A673 (cell line): Measurements from ENCODE around the gene OCLN. TPM values are rescaled to one million over a fixed set of nuclear protein-coding genes. Genes with fewer than 3 reads are reported as not detected.
"Not testable (repeated sequence)": the region's sequence is repeated elsewhere in the genome, so short reads cannot be mapped to it uniquely, and the experiment has no call there.

Source experiments
- BruUV-seq: library from RNA; stranded (reverse); fragments of 400-500 nt; replicated peaks from 2 replicates; lab custom pipeline; 2021; lab: Mats Ljungman, UMichigan
- CTCF ChIA-PET: fragments of 300-600 bp; sonication (Branson Sonifier 250); formaldehyde crosslinking; loops from one replicate; lab custom pipeline; 2022; ENCODE audit warnings: antibody characterized with exemption; lab: Charles Lee
- POLR2A ChIA-PET: fragments of 300-600 bp; sonication (Branson Sonifier 250); formaldehyde crosslinking; loops from one replicate; lab custom pipeline; 2022; ENCODE audit warnings: antibody characterized with exemption; ENCODE audit not compliant: low non-redundant PET; lab: Charles Lee
- DNase-seq: peaks from one replicate; pipeline ENCODE4 v3.0.0-alpha.2; 2015; ENCODE audit warnings: low spot score
- H3K27ac ChIP-seq: fragments of 200-600 bp; sonication (generic); 2 replicates; pipeline ENCODE4 v1.5.1; 2016; ENCODE audit warnings: mixed run types, low read depth, mild to moderate bottlenecking, mixed read lengths, antibody characterized with exemption, low read length; ENCODE audit not compliant: poor library complexity, severe bottlenecking
- H3K27me3 ChIP-seq: fragments of 200-600 bp; sonication (generic); replicated peaks from 2 replicates; pipeline ENCODE4 v1.6.1; 2017; ENCODE audit warnings: mixed run types, low read depth, mild to moderate bottlenecking, mixed read lengths, antibody characterized with exemption, low read length; ENCODE audit not compliant: insufficient read depth, poor library complexity
- H3K36me3 ChIP-seq: fragments of 200-600 bp; sonication (generic); 2 replicates; pipeline ENCODE4 v1.6.1; 2016; ENCODE audit warnings: mixed run types, mild to moderate bottlenecking, mixed read lengths, antibody characterized with exemption, low read length; ENCODE audit not compliant: insufficient read depth, poor library complexity, severe bottlenecking
- H3K4me1 ChIP-seq: fragments of 200-600 bp; sonication (generic); 2 replicates; pipeline ENCODE4 v1.6.1; 2017; ENCODE audit warnings: mixed run types, mild to moderate bottlenecking, mixed read lengths, antibody characterized with exemption, low read length; ENCODE audit not compliant: insufficient read depth, poor library complexity, severe bottlenecking
- H3K4me3 ChIP-seq: fragments of 200-600 bp; sonication (generic); 2 replicates; pipeline ENCODE4 v1.5.1; 2016; ENCODE audit warnings: low read depth, mixed run types, mild to moderate bottlenecking, mixed read lengths, low read length; ENCODE audit not compliant: poor library complexity, severe bottlenecking
- H3K9me3 ChIP-seq: fragments of 200-600 bp; sonication (generic); 2 replicates; pipeline ENCODE4 v1.6.1; 2016; ENCODE audit warnings: mixed run types, low read depth, mild to moderate bottlenecking, mixed read lengths, antibody characterized with exemption, low read length; ENCODE audit not compliant: poor library complexity, severe bottlenecking
- EZH2 ChIP-seq: fragments of 200-600 bp; sonication (generic); IDR thresholded peaks from 2 replicates; pipeline ENCODE4 v1.6.1; 2017; ENCODE audit warnings: borderline replicate concordance, low read depth, mild to moderate bottlenecking, mixed read lengths, antibody characterized with exemption, low read length; ENCODE audit not compliant: poor library complexity, severe bottlenecking
- intact Hi-C: fragments of 100-400 bp; cut with micrococcal nuclease; formaldehyde crosslinking; loops from one replicate; pipeline ENCODE4 v1.10.0; 2022; ENCODE audit not compliant: unreplicated experiment
- total RNA-seq: library from RNA; stranded (reverse); gene quantifications from 2 replicates; pipeline ENCODE4 v1.2.3, GENCODE V29; 2021
- TF ChIP-seq, protein P1 (sequence below): fragments of 300-800, 200-600 bp; sonication (generic); conservative IDR thresholded peaks from 2 replicates; pipeline ENCODE4 v1.5.1; 2017; ENCODE audit warnings: low read depth, mild to moderate bottlenecking, antibody characterized with exemption, low read length, moderate library complexity, mixed read lengths

The OCLN gene
- total RNA-seq, 1 experiment from 2014 or later, result 14.1 TPM

GRCh38 chr5:69454460-69455249 lies 37.9 kb upstream of the OCLN start:
- Histone ChIP-seq H3K4me3 (no peak overlapping the region), H3K27me3 (no peaks in the 10 kb centered on the region), H3K4me1 (no peaks in the 10 kb centered on the region), H3K27ac (no peak overlapping the region), H3K36me3 (no peaks in the 10 kb centered on the region), H3K9me3 (no peaks in the 10 kb centered on the region)
- intact Hi-C loops, result no loop called here
- no peak for DNase-seq
- CTCF ChIA-PET, result no interaction called here
- POLR2A ChIA-PET, result no interaction called here
- TF ChIP-seq EZH2, result no peak
- TF ChIP-seq, protein P1, sequence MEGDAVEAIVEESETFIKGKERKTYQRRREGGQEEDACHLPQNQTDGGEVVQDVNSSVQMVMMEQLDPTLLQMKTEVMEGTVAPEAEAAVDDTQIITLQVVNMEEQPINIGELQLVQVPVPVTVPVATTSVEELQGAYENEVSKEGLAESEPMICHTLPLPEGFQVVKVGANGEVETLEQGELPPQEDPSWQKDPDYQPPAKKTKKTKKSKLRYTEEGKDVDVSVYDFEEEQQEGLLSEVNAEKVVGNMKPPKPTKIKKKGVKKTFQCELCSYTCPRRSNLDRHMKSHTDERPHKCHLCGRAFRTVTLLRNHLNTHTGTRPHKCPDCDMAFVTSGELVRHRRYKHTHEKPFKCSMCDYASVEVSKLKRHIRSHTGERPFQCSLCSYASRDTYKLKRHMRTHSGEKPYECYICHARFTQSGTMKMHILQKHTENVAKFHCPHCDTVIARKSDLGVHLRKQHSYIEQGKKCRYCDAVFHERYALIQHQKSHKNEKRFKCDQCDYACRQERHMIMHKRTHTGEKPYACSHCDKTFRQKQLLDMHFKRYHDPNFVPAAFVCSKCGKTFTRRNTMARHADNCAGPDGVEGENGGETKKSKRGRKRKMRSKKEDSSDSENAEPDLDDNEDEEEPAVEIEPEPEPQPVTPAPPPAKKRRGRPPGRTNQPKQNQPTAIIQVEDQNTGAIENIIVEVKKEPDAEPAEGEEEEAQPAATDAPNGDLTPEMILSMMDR, result no peak
- no TSS peak for BruUV-seq

DNA sequence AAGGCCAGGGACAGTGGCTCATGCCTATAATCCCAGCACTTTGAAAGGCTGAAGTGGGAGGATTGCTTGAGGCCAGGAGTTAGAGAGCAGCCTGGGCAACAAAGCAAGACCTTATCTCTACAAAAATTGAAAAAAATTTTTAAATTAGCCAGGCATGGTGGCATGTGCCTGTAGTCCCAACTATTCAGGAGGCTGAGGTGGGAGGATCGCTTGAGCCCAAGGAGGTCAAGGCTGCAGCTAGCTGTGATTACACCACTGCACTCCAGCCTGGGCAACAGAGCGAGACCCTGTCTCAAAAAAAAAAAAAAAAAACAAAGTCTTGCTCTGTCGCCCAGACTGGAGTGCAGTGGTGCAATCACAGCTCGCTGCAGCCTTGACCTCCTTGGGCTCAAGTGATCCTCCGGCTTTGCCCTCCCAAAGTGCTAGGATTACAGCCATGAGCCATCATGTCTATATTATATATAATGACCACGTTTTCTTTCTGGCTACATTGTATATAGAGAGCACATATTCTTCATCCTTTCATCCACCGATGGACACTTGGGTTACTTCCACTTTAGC lies 37.1 kb upstream of the OCLN start:
- DNase-seq, BruUV-seq, H3K9me3 ChIP-seq, H3K36me3 ChIP-seq, H3K4me1 ChIP-seq, H3K27me3 ChIP-seq, H3K4me3 ChIP-seq, CTCF ChIA-PET, intact Hi-C loops, H3K27ac ChIP-seq, POLR2A ChIA-PET: not testable (repeated sequence)

GRCh38 chr5:69462170-69462569 lies 30.4 kb upstream of the OCLN start:
- TF ChIP-seq, protein P1, result no peak
- TF ChIP-seq EZH2, result no peak
- H3K36me3 ChIP-seq, result no peaks in the 10 kb centered on the region
- CTCF ChIA-PET, result no interaction called here
- H3K27me3 ChIP-seq, result no peaks in the 10 kb centered on the region
- no peaks in the 10 kb centered on the region for H3K9me3 ChIP-seq
- no peak overlapping the region for H3K27ac ChIP-seq
- no peak for DNase-seq
- no TSS peak for BruUV-seq
- POLR2A ChIA-PET, result no interaction called here
- H3K4me3 ChIP-seq, result no peak overlapping the region
- no peaks in the 10 kb centered on the region for H3K4me1 ChIP-seq
- intact Hi-C loops, result no loop called here

DNA sequence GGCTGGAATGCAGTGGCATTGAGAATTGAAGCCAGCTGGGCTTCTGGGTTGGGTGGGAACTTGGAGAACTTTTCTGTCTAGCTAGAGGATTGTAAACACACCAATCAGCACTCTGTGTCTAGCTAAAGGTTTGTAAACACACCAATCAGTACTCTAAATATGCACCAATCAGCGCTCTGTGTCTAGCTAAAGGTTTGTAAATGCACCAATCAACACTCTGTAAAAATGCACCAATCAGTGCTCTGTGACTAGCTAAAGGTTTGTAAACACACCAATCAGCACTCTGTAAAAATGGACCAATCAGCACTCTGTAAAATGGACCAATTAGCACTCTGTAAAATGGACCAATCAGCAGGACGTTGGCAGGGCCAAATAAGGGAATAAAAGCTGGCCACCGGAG lies 26.2 kb upstream of the OCLN start:
- POLR2A ChIA-PET, CTCF ChIA-PET, intact Hi-C loops, H3K4me3 ChIP-seq, H3K27me3 ChIP-seq, H3K9me3 ChIP-seq, DNase-seq, H3K4me1 ChIP-seq, H3K27ac ChIP-seq, BruUV-seq, H3K36me3 ChIP-seq: not testable (repeated sequence)
